GM21423 (cell line): ENCODE data around the gene RAD54L2.
A peak's percentile ranks its signal among the peaks of the same experiment; 100 is the strongest.
"Not testable (repeated sequence)": the region's sequence is repeated elsewhere in the genome, so short reads cannot be mapped to it uniquely, and the experiment has no call there.

Source experiments
- ATAC-seq: cut with Tn5 transposase; IDR thresholded peaks from one replicate; pipeline ENCODE4 v1.9.1; 2021; ENCODE audit warnings: mild to moderate bottlenecking, moderate library complexity; ENCODE audit not compliant: unreplicated experiment

The RAD54L2 gene

GRCh38 chr3:51538115-51538458, 432 bp upstream of the RAD54L2 start:
- peak; percentile 2 for ATAC-seq

- ATAC-seq = no peak
Measured at GRCh38 chr3:51539291-51539941, 897 bp downstream of the RAD54L2 start.

GRCh38 chr3:51542596-51542995, 4.1 kb downstream of the RAD54L2 start:
- not testable (repeated sequence) for ATAC-seq

GRCh38 chr3:51544011-51544775, 5.7 kb downstream of the RAD54L2 start:
- ATAC-seq = no peak

GRCh38 chr3:51547274-51547673, 8.8 kb downstream of the RAD54L2 start:
- no peak for ATAC-seq

- ATAC-seq = no peak
Measured at GRCh38 chr3:51549311-51549710, 10.8 kb downstream of the RAD54L2 start.

GRCh38 chr3:51550080-51550819, 11.7 kb downstream of the RAD54L2 start:
- ATAC-seq = no peak

- ATAC-seq = no peak
Measured at GRCh38 chr3:51557993-51558392, 19.5 kb downstream of the RAD54L2 start.

- ATAC-seq = no peak
Measured at GRCh38 chr3:51559411-51559888, 20.9 kb downstream of the RAD54L2 start.

GRCh38 chr3:51559961-51560360, 21.4 kb downstream of the RAD54L2 start:
- ATAC-seq = no peak

GRCh38 chr3:51562403-51562802, 23.9 kb downstream of the RAD54L2 start:
- not testable (repeated sequence) for ATAC-seq

- ATAC-seq = no peak
Measured at GRCh38 chr3:51568036-51568435, 29.5 kb downstream of the RAD54L2 start.

- no peak for ATAC-seq
Measured at GRCh38 chr3:51568996-51569395, 30.5 kb downstream of the RAD54L2 start.

GRCh38 chr3:51578238-51578637, 39.7 kb downstream of the RAD54L2 start:
- no peak for ATAC-seq

- no peak for ATAC-seq
Measured at GRCh38 chr3:51580418-51580817, 41.9 kb downstream of the RAD54L2 start.

- no peak for ATAC-seq
Measured at GRCh38 chr3:51581524-51581923, 43.0 kb downstream of the RAD54L2 start.

GRCh38 chr3:51585197-51585596, 46.7 kb downstream of the RAD54L2 start:
- no peak for ATAC-seq

- ATAC-seq = no peak
Measured at GRCh38 chr3:51585871-51586270, 47.4 kb downstream of the RAD54L2 start.
